GM12872 (cell line): ENCODE measurements around the gene CUEDC2.

Experiments
- CTCF ChIP-seq: IDR thresholded peaks from 3 replicates; pipeline ENCODE4 v1.5.1; 2011; ENCODE audit warnings: low read depth, mild to moderate bottlenecking, low read length, moderate library complexity; ENCODE audit not compliant: insufficient read depth

Gene CUEDC2

GRCh38 chr10:102404361-102405107 is 27.8 kb downstream of the CUEDC2 start:
- TF ChIP-seq CTCF = no peak

DNA sequence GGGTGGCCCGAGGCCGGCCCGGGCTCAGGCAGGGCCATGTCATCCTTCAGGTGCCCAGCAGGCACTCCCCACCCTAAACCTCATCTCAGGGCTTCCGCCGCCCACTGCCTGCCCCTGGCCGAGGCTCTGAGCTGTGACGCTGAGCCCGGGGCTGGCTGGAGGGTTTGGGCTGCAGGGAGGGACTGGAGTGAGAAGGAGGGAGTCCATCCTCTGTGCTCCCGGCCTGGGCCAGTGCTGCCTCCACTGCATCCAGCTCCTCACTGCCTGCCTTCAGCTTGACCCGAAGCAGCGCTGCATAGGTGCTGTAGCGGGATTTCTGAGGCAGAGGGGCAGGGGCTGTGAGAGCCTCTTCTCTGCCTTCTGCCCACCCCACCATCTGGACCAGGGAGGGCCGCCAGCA is 29.3 kb downstream of the CUEDC2 start:
- no peak for TF ChIP-seq CTCF

DNA sequence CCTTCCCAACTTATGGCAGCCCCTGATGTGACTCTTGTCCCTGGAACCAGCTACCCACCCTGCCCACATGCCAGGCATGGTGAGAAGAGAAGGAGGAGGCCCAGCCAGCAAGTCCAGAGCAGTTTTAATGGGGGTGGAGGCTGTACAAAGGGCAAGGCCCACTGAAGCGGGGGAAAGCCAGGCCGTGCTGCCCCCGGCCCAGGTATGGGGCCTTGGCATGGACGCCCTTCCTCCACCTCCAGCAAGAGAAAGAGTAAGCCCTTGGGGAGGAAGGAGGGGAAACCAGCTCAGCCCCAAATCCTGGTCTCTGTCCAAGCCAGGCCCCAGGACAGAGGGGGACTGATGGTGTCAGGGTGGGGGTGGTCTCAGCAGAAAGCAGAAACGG is 29.9 kb downstream of the CUEDC2 start:
- no peak for TF ChIP-seq CTCF

DNA sequence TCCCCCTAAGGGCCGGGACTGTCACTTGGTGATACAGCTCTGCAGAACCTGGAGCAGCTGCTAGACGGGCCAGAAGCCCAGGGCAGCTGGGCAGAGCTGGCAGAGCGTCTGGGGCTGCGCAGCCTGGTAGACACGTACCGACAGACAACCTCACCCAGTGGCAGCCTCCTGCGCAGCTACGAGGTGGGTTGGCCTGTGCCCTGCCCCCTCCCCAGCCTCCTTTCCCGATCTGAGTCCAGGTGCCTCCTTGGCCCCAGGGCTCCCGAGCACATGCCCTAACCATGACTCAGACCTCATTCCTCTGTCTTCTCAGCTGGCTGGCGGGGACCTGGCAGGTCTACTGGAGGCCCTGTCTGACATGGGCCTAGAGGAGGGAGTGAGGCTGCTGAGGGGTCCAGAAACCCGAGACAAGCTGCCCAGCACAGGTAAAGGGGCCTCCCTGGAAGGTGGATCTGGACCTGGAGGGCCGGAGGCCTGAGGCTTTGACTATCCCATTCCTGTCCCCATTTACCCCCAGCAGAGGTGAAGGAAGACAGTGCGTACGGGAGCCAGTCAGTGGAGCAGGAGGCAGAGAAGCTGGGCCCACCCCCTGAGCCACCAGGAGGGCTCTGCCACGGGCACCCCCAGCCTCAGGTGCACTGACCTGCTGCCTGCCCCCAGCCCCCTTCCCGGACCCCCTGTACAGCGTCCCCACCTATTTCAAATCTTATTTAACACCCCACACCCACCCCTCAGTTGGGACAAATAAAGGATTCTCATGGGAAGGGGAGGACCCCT is 30.5 kb downstream of the CUEDC2 start:
- TF ChIP-seq CTCF = no peak

- TF ChIP-seq CTCF = no peak
These were observed 31.1 kb downstream of the CUEDC2 start for GRCh38 chr10:102401342-102401654.

DNA sequence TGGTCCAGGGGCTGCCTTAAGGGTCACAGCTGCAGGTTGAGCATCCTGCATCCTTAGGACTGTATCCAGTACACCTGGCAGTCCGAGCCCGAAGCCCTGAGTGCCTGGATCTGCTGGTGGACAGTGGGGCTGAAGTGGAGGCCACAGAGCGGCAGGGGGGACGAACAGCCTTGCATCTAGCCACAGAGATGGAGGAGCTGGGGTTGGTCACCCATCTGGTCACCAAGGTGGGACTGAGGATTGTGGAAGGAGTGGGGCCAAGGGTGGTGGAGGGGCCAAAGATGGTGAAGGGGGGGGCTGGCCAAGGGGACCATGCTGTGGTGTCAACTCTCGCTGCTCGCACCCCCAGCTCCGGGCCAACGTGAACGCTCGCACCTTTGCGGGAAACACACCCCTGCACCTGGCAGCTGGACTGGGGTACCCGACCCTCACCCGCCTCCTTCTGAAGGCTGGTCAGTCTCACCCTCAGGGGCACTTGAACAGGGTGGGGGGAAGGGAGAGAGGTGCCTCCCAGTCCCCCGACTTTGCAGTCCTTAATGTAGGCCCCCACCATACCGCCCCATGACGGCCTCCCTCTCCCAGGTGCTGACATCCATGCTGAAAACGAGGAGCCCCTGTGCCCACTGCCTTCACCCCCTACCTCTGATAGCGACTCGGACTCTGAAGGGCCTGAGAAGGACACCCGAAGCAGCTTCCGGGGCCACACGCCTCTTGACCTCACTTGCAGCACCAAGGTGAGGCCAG is 31.6 kb downstream of the CUEDC2 start:
- TF ChIP-seq CTCF = no peak

GRCh38 chr10:102400076-102400475 is 32.3 kb downstream of the CUEDC2 start:
- no peak for TF ChIP-seq CTCF
